Tibial artery (tissue), 4 donors: ENCODE measurements around the gene NXF1.

Source experiments
- DNase-seq, 2 donors: peaks; one replicate each; pipeline ENCODE4 v3.0.0-alpha.2; 2019
- H3K27ac ChIP-seq, 2 donors: fragments of 200-600 bp; sonication (generic) in 1 of 2; 1 replicate in 1 of 2; 2 replicates in 1 of 2; pipeline ENCODE4 v1.5.1; 2018 to 2019; ENCODE audit warnings: mild to moderate bottlenecking in 1 of 2
- H3K27me3 ChIP-seq, 2 donors: fragments of 200-600 bp; sonication (generic) in 1 of 2; one replicate each; pipeline versions ENCODE4 v1.5.1 to v1.6.0; 2016 to 2019
- H3K36me3 ChIP-seq, 3 donors: fragments of 200-600 bp; sonication (generic) in 2 of 3; one replicate each; pipeline ENCODE4 v1.5.1; 2016 to 2019; ENCODE audit warnings: mild to moderate bottlenecking in 2 of 3
- H3K4me1 ChIP-seq, 4 donors: fragments of 200-600 bp; sonication (generic) in 2 of 4; 1 replicate in 3 of 4; 2 replicates in 1 of 4; pipeline ENCODE4 v1.5.1; 2016 to 2019
- H3K4me3 ChIP-seq, 2 donors: fragments of 200-600 bp; sonication (generic) in 1 of 2; 1 replicate in 1 of 2; 2 replicates in 1 of 2; pipeline ENCODE4 v1.5.1; 2018 to 2019; ENCODE audit warnings: mild to moderate bottlenecking in 2 of 2
- H3K9me3 ChIP-seq, 3 donors: fragments of 200-600 bp; sonication (generic) in 1 of 3; one replicate each; pipeline ENCODE4 v1.5.1; 2016 to 2019
- CTCF ChIP-seq, 2 experiments: fragments of 200-600 bp in 1 of 2; fragments of 450-650 bp in 1 of 2; IDR thresholded peaks; one replicate each; pipeline ENCODE4 v1.5.1; 2017 to 2019; ENCODE audit warnings: antibody characterized with exemption in 2 of 2, mild to moderate bottlenecking in 1 of 2, moderate library complexity in 1 of 2
- intact Hi-C: fragments of 100-400 bp; cut with DNase I; formaldehyde crosslinking; loops from one replicate; pipeline ENCODE4 v1.15.0; 2023; ENCODE audit warnings: low total_unique reads

Gene NXF1

GRCh38 chr11:62787005-62787759 is 18.1 kb downstream of the NXF1 start, which contains the start of gene TMEM179B:
TMEM179B (plus strand) TSS chr11:62787402; CDS start chr11:62787432, 30 bp downstream.
- Histone ChIP-seq H3K27ac (peak within 1 kb of the TSS; percentile 95), H3K9me3 (no peaks in the 10 kb centered on the region), H3K27me3 (no peaks in the 10 kb centered on the region), H3K36me3 (peaks cover 6 to 33% (median 13%) of the 10 kb centered on the region in 3 donors), H3K4me3 (peak within 1 kb of the TSS; percentile 88 to 89), H3K4me1 (peaks cover 0 to 47% (median 38%) of the 10 kb centered on the region in 4 donors)
- intact Hi-C loops = loop anchor here (2.0 kb wide), 1 partner anchor 68 kb away; no protein-coding TSS in a partner anchor
- TF ChIP-seq CTCF (IDR thresholded peaks at IDR 0.05) = peak; percentile 22 to 35
- DNase-seq = peak; percentile 99

GRCh38 chr11:62786318-62787004 is 18.8 kb downstream of the NXF1 start:
- peak overlapping the region; percentile 95 for H3K27ac ChIP-seq
- H3K4me1 ChIP-seq = peaks cover 0 to 42% (median 35%) of the 10 kb centered on the region in 4 donors
- intact Hi-C loops = loop anchor here (2.0 kb wide), 1 partner anchor 68 kb away; no protein-coding TSS in a partner anchor
- no peaks in the 10 kb centered on the region for H3K9me3 ChIP-seq
- H3K27me3 ChIP-seq = no peaks in the 10 kb centered on the region
- H3K4me3 ChIP-seq = peak overlapping the region; percentile 88 to 89
- peaks cover 8 to 37% (median 15%) of the 10 kb centered on the region in 3 donors for H3K36me3 ChIP-seq
- peak; percentile 86 to 94 for DNase-seq
- TF ChIP-seq CTCF (IDR thresholded peaks at IDR 0.05) = peak; percentile 96 to 97

GRCh38 chr11:62782753-62783152 is 22.5 kb downstream of the NXF1 start:
- no peak for TF ChIP-seq CTCF (IDR thresholded peaks at IDR 0.05)
- Histone ChIP-seq H3K9me3 (no peaks in the 10 kb centered on the region), H3K27me3 (no peaks in the 10 kb centered on the region), H3K27ac (no peak overlapping the region), H3K4me3 (no peak overlapping the region), H3K36me3 (peaks cover 16 to 51% (median 31%) of the 10 kb centered on the region in 3 donors), H3K4me1 (peaks cover 0 to 13% (median 8%) of the 10 kb centered on the region in 4 donors)
- intact Hi-C loops = no loop called here
- no peak for DNase-seq

GRCh38 chr11:62778441-62778840 is 26.8 kb downstream of the NXF1 start:
- TF ChIP-seq CTCF (IDR thresholded peaks at IDR 0.05) = no peak
- H3K36me3 ChIP-seq = peaks cover 36 to 79% (median 51%) of the 10 kb centered on the region in 3 donors

GRCh38 chr11:62777389-62777788 is 27.9 kb downstream of the NXF1 start:
- H3K27me3 ChIP-seq = no peaks in the 10 kb centered on the region
- H3K9me3 ChIP-seq = no peaks in the 10 kb centered on the region
- intact Hi-C loops = no loop called here
- TF ChIP-seq CTCF (IDR thresholded peaks at IDR 0.05) = no peak
- peaks cover 32 to 74% (median 47%) of the 10 kb centered on the region in 3 donors for H3K36me3 ChIP-seq
- H3K4me1 ChIP-seq = peaks cover 0 to 2% (median under 1%) of the 10 kb centered on the region in 4 donors
- no peak for DNase-seq
- no peak overlapping the region for H3K4me3 ChIP-seq
- H3K27ac ChIP-seq = no peak overlapping the region

More at GRCh38 chr11:62778441-62778840, 26.8 kb downstream of the NXF1 start:
- Histone ChIP-seq H3K9me3 (no peaks in the 10 kb centered on the region), H3K27ac (no peak overlapping the region), H3K4me3 (no peak overlapping the region), H3K27me3 (no peaks in the 10 kb centered on the region), H3K4me1 (no peaks in the 10 kb centered on the region)
- intact Hi-C loops = no loop called here
- no peak for DNase-seq
